ENCODE measurements around the gene ALG8. TPM values are rescaled to one million over a fixed set of nuclear protein-coding genes. Genes with fewer than 3 reads are reported as not detected.

Gene ALG8
- total RNA-seq, 4 donors from 2014 or later, result 26.5 to 43.4 (median 30.8) TPM

GRCh38 chr11:78166855-78167469 lies 27.5 kb upstream of the ALG8 start:
- no peaks in the 10 kb centered on the region for H3K4me1 ChIP-seq
- intact Hi-C loops (cut with DNase I; ENCODE audit: low total_unique reads), result no loop called here

GRCh38 chr11:78164471-78164870 lies 25.0 kb upstream of the ALG8 start:
- intact Hi-C loops (cut with DNase I; ENCODE audit: low total_unique reads), result no loop called here
- no peaks in the 10 kb centered on the region for H3K9me3 ChIP-seq
- no peaks in the 10 kb centered on the region for H3K27me3 ChIP-seq
- no peak for DNase-seq
- H3K4me1 ChIP-seq, result no peaks in the 10 kb centered on the region
- H3K27ac ChIP-seq, result no peak overlapping the region
- no peak for TF ChIP-seq POLR2A (IDR thresholded peaks at IDR 0.05)
- TF ChIP-seq CTCF (IDR thresholded peaks at IDR 0.05), result no peak
- no peaks in the 10 kb centered on the region for H3K36me3 ChIP-seq
- no peak overlapping the region for H3K4me3 ChIP-seq

More at GRCh38 chr11:78166855-78167469, 27.5 kb upstream of the ALG8 start:
- Histone ChIP-seq H3K36me3 (no peaks in the 10 kb centered on the region), H3K27ac (peak overlapping the region; percentile 55 to 69), H3K9me3 (no peaks in the 10 kb centered on the region), H3K4me3 (no peak overlapping the region), H3K27me3 (no peaks in the 10 kb centered on the region)
- no peak for TF ChIP-seq CTCF (IDR thresholded peaks at IDR 0.05)
- no peak for TF ChIP-seq POLR2A (IDR thresholded peaks at IDR 0.05)
- peak in 1 of 2 donors; percentile 63 for DNase-seq

GRCh38 chr11:78163828-78164227 lies 24.4 kb upstream of the ALG8 start:
- Histone ChIP-seq H3K36me3 (no peaks in the 10 kb centered on the region), H3K27ac (no peak overlapping the region), H3K9me3 (no peaks in the 10 kb centered on the region), H3K4me1 (no peaks in the 10 kb centered on the region), H3K4me3 (no peak overlapping the region), H3K27me3 (no peaks in the 10 kb centered on the region)
- no peak for DNase-seq
- no peak for TF ChIP-seq POLR2A (IDR thresholded peaks at IDR 0.05)
- no peak for TF ChIP-seq CTCF (IDR thresholded peaks at IDR 0.05)
- intact Hi-C loops (cut with DNase I; ENCODE audit: low total_unique reads), result no loop called here

- peak; percentile 49 to 67 for DNase-seq
- H3K27me3 ChIP-seq, result no peaks in the 10 kb centered on the region
- no peaks in the 10 kb centered on the region for H3K9me3 ChIP-seq
- H3K36me3 ChIP-seq, result no peaks in the 10 kb centered on the region
- H3K4me3 ChIP-seq, result no peak overlapping the region
- no peak overlapping the region for H3K27ac ChIP-seq
- H3K4me1 ChIP-seq, result no peaks in the 10 kb centered on the region
- TF ChIP-seq CTCF (IDR thresholded peaks at IDR 0.05) (no peak), POLR2A (IDR thresholded peaks at IDR 0.05) (no peak)
- intact Hi-C loops (cut with DNase I; ENCODE audit: low total_unique reads), result no loop called here
Measured at GRCh38 chr11:78161962-78162371, 22.5 kb upstream of the ALG8 start.

- H3K27ac ChIP-seq, result no peak overlapping the region
- DNase-seq, result no peak
- no peaks in the 10 kb centered on the region for H3K27me3 ChIP-seq
- intact Hi-C loops (cut with DNase I; ENCODE audit: low total_unique reads), result no loop called here
- TF ChIP-seq POLR2A (IDR thresholded peaks at IDR 0.05) (no peak), CTCF (IDR thresholded peaks at IDR 0.05) (no peak)
- no peak overlapping the region for H3K4me3 ChIP-seq
- no peaks in the 10 kb centered on the region for H3K36me3 ChIP-seq
- no peaks in the 10 kb centered on the region for H3K4me1 ChIP-seq
- no peaks in the 10 kb centered on the region for H3K9me3 ChIP-seq
Measured at GRCh38 chr11:78161346-78161745, 21.9 kb upstream of the ALG8 start.
